Colonic mucosa (tissue), 4 donors: ENCODE data around the gene TSPAN4. TPM values are rescaled to one million over a fixed set of nuclear protein-coding genes. Genes with fewer than 3 reads are reported as not detected.

Experiments used
- DNase-seq: peaks from one replicate; pipeline ENCODE4 v3.0.0-alpha.2; 2020
- H3K27ac ChIP-seq: fragments of 200-600 bp; one replicate; pipeline ENCODE4 v1.8.0; 2021
- H3K27me3 ChIP-seq: fragments of 200-600 bp; one replicate; pipeline ENCODE4 v1.8.0; 2021
- H3K36me3 ChIP-seq: fragments of 200-600 bp; one replicate; pipeline ENCODE4 v1.8.0; 2021
- H3K4me1 ChIP-seq: fragments of 200-600 bp; one replicate; pipeline ENCODE4 v1.8.0; 2021; ENCODE audit warnings: mild to moderate bottlenecking
- H3K4me3 ChIP-seq: fragments of 200-600 bp; one replicate; pipeline ENCODE4 v1.8.0; 2021
- H3K9ac ChIP-seq, 2 donors: one replicate each; pipeline ENCODE4 v1.7.0; 2013; ENCODE audit warnings: control low read depth in 2 of 2, low read depth in 2 of 2, low read length in 2 of 2
- H3K9me3 ChIP-seq: fragments of 200-600 bp; one replicate; pipeline ENCODE4 v1.8.0; 2021
- CTCF ChIP-seq: fragments of 200-600 bp; IDR thresholded peaks from one replicate; pipeline ENCODE4 v1.8.0; 2022; ENCODE audit warnings: antibody characterized with exemption, mild to moderate bottlenecking
- intact Hi-C: fragments of 100-400 bp; cut with DNase I; formaldehyde crosslinking; loops from one replicate; pipeline ENCODE4 v1.14.1; 2022
- total RNA-seq, 2 donors: library from RNA; stranded (reverse); fragmentation: NEBNext Ultra II Directional in 1 of 2; extraction: Animal tissue kit (Norgen Biotek cat#: 25700) in 1 of 2; gene quantifications; one replicate each; pipeline ENCODE4 v1.2.1, GENCODE V29; 2021
- donor health status: healthy.
- donor health status: DM: no; HTN: no; CAD: no.
- donor health status: DM: no; HTN: no; CAD: no.

Gene TSPAN4
- 10 to 100 TPM; 12.1 to 12.7 TPM for total RNA-seq

GRCh38 chr11:842370-843002 is at the start of gene TSPAN4, which contains the start of gene POLR2L:
Gene TSPAN4 (plus strand): TSS chr11:842852. CDS start chr11:850305, 7,453 bp downstream.
Gene POLR2L (minus strand): TSS chr11:842529. CDS start chr11:842508, 21 bp downstream.
- DNase-seq = peak; percentile 91
- Histone ChIP-seq H3K9me3 (no peaks in the 10 kb centered on the region), H3K27me3 (no peaks in the 10 kb centered on the region), H3K4me3 (peak within 1 kb of the TSS; percentile 99), H3K27ac (peak within 1 kb of the TSS; percentile 81), H3K9ac (peak within 1 kb of the TSS; percentile 76 to 91), H3K36me3 (peaks cover 12% of the 10 kb centered on the region), H3K4me1 (peaks cover 27% of the 10 kb centered on the region)
- TF ChIP-seq CTCF = no peak
- intact Hi-C loops = no loop called here

GRCh38 chr11:792873-793272 is 49.8 kb upstream of the TSPAN4 start:
- H3K4me3 ChIP-seq = no peak overlapping the region
- TF ChIP-seq CTCF = no peak
- peaks cover 14% of the 10 kb centered on the region for H3K27me3 ChIP-seq
- intact Hi-C loops = no loop called here
- H3K9me3 ChIP-seq = no peaks in the 10 kb centered on the region
- H3K36me3 ChIP-seq = no peaks in the 10 kb centered on the region
- no peak for DNase-seq
- H3K27ac ChIP-seq = no peak overlapping the region
- H3K9ac ChIP-seq = no peak overlapping the region
- H3K4me1 ChIP-seq = peaks cover 7% of the 10 kb centered on the region

GRCh38 chr11:793556-793955 is 49.1 kb upstream of the TSPAN4 start:
- no peak overlapping the region for H3K4me3 ChIP-seq
- peaks cover 14% of the 10 kb centered on the region for H3K27me3 ChIP-seq
- peaks cover 7% of the 10 kb centered on the region for H3K4me1 ChIP-seq
- no peak for DNase-seq
- no peaks in the 10 kb centered on the region for H3K36me3 ChIP-seq
- intact Hi-C loops = no loop called here
- H3K9ac ChIP-seq = no peak overlapping the region
- H3K27ac ChIP-seq = no peak overlapping the region
- no peak for TF ChIP-seq CTCF
- H3K9me3 ChIP-seq = no peaks in the 10 kb centered on the region

GRCh38 chr11:794013-794765 is 48.5 kb upstream of the TSPAN4 start:
- no peak for TF ChIP-seq CTCF
- Histone ChIP-seq H3K9me3 (no peaks in the 10 kb centered on the region), H3K36me3 (no peaks in the 10 kb centered on the region), H3K27ac (no peak overlapping the region), H3K9ac (peak overlapping the region in 1 of 2 donors; percentile 26), H3K4me1 (peaks cover 7% of the 10 kb centered on the region), H3K27me3 (peaks cover 9% of the 10 kb centered on the region), H3K4me3 (no peak overlapping the region)
- intact Hi-C loops = no loop called here
- DNase-seq = no peak

GRCh38 chr11:794766-795633 is 47.7 kb upstream of the TSPAN4 start:
- Histone ChIP-seq H3K27ac (peak overlapping the region; percentile 80), H3K9me3 (no peaks in the 10 kb centered on the region), H3K4me1 (peaks cover 7% of the 10 kb centered on the region), H3K36me3 (no peaks in the 10 kb centered on the region), H3K4me3 (peak overlapping the region; percentile 92), H3K27me3 (peaks cover under 1% of the 10 kb centered on the region), H3K9ac (peak overlapping the region; percentile 43 to 85)
- peak; percentile 66 for DNase-seq
- intact Hi-C loops = no loop called here
- TF ChIP-seq CTCF = no peak
